Gastrocnemius medialis (tissue), 4 donors: ENCODE results near the gene GASK1A. TPM values are rescaled to one million over a fixed set of nuclear protein-coding genes. Genes with fewer than 3 reads are reported as not detected.

Experiments
- ATAC-seq, 2 donors: fragments of 150-250 bp; one replicate each; pipeline ENCODE4 v1.9.1; 2016
- DNase-seq, 2 donors: peaks; one replicate each; pipeline ENCODE4 v3.0.0-alpha.2; 2019
- H3K27ac ChIP-seq, 4 donors: fragments of 200-600 bp; sonication (generic); 1 replicate in 1 of 4; 2 replicates in 3 of 4; pipeline ENCODE4 v1.5.1; 2016 to 2018; ENCODE audit warnings: mild to moderate bottlenecking in 2 of 4, moderate library complexity in 1 of 4
- H3K27me3 ChIP-seq, 3 donors: fragments of 200-600 bp; sonication (generic) in 2 of 3; 1 replicate in 1 of 3; 2 replicates in 2 of 3; pipeline versions ENCODE4 v1.5.1 to v1.6.0; 2016 to 2019; ENCODE audit warnings: mild to moderate bottlenecking in 1 of 3, moderate library complexity in 1 of 3
- H3K36me3 ChIP-seq, 2 donors: fragments of 200-600 bp; sonication (generic) in 1 of 2; one replicate each; pipeline ENCODE4 v1.5.1; 2017 to 2018
- H3K4me1 ChIP-seq, 2 donors: fragments of 200-600 bp; sonication (generic) in 1 of 2; one replicate each; pipeline ENCODE4 v1.5.1; 2016 to 2017; ENCODE audit warnings: mild to moderate bottlenecking in 2 of 2
- H3K4me3 ChIP-seq, 4 donors: fragments of 200-600 bp; sonication (generic) in 3 of 4; 1 replicate in 1 of 4; 2 replicates in 3 of 4; pipeline ENCODE4 v1.5.1; 2016 to 2019; ENCODE audit warnings: mild to moderate bottlenecking in 2 of 4
- H3K9me3 ChIP-seq, 3 donors: fragments of 200-600 bp; sonication (generic) in 2 of 3; 1 replicate in 1 of 3; 2 replicates in 2 of 3; pipeline ENCODE4 v1.5.1; 2016 to 2019
- POLR2A ChIP-seq, 2 donors: fragments of 450-650 bp; IDR thresholded peaks; one replicate each; pipeline ENCODE4 v1.6.1; 2017; ENCODE audit warnings: antibody characterized with exemption in 2 of 2, mild to moderate bottlenecking in 2 of 2, moderate library complexity in 2 of 2
- in situ Hi-C, 4 donors: fragments of 200-750 bp; cut with MboI; loops; one replicate each; pipeline versions ENCODE4 v1.15.0 to v1.8.0; 2017; ENCODE audit warnings: low sequenced_read_pairs in 4 of 4
- intact Hi-C: fragments of 100-400 bp; cut with DNase I; formaldehyde crosslinking; loops from one replicate; pipeline ENCODE4 v1.15.1; 2023; ENCODE audit warnings: low total_unique reads
- total RNA-seq, 4 donors: library from RNA; depleted of rRNA; stranded (reverse); fragments of >200 nt; gene quantifications; one replicate each; pipeline versions ENCODE4 v1.1.0 to v1.2.3, GENCODE V29; 2016
- TF ChIP-seq, protein P1 (sequence below), 5 experiments: fragments of 450-650 bp in 3 of 5; fragments of 200-600 bp in 2 of 5; sonication (generic) in 2 of 5; IDR thresholded peaks in 4 of 5; conservative IDR thresholded peaks in 1 of 5; 1 replicate in 4 of 5; 2 replicates in 1 of 5; pipeline ENCODE4 v1.5.1; 2016 to 2019; ENCODE audit warnings: antibody characterized with exemption in 5 of 5, mild to moderate bottlenecking in 3 of 5, moderate library complexity in 3 of 5

Gene GASK1A
- total RNA-seq, 4 donors from 2014 or later = 0.52 to 6.8 (median 0.87) TPM

DNA sequence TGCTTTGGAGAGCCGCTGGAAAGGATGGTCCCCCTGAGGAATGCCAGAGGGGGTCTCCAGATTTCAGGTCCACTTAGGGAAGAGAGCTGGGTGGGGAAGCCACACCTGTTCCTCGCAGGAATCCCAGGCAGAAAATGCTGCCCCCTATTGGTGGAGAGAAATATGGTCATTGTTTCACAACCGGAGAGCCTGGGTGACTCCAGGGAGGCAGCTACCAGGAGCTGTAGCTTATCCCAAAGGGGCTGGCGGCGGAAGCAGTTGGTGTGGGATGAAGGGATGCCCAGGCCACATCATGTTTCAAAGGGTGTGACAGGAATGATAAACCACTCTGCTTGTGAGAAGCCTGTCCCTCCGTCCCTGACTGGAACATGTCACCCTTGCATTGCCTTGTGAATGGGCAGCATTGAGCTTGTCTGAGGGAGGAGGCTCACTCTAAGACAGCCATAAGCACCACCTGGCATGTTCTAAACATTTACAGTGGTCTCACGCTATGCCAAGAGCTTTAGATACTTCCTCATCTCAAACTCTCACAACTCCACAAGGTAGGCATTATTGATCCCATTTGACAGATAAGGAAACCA is 92.3 kb downstream of the GASK1A start:
- no peak for TF ChIP-seq POLR2A (IDR thresholded peaks at IDR 0.05)
- TF ChIP-seq, protein P1, sequence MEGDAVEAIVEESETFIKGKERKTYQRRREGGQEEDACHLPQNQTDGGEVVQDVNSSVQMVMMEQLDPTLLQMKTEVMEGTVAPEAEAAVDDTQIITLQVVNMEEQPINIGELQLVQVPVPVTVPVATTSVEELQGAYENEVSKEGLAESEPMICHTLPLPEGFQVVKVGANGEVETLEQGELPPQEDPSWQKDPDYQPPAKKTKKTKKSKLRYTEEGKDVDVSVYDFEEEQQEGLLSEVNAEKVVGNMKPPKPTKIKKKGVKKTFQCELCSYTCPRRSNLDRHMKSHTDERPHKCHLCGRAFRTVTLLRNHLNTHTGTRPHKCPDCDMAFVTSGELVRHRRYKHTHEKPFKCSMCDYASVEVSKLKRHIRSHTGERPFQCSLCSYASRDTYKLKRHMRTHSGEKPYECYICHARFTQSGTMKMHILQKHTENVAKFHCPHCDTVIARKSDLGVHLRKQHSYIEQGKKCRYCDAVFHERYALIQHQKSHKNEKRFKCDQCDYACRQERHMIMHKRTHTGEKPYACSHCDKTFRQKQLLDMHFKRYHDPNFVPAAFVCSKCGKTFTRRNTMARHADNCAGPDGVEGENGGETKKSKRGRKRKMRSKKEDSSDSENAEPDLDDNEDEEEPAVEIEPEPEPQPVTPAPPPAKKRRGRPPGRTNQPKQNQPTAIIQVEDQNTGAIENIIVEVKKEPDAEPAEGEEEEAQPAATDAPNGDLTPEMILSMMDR (IDR thresholded peaks at IDR 0.05 in 4 of 5, conservative IDR thresholded peaks at IDR 0.05 in 1 of 5) = peak; percentile 36 to 63 (median 44)
- Histone ChIP-seq H3K4me1 (no peaks in the 10 kb centered on the region), H3K4me3 (no peak overlapping the region), H3K27me3 (no peaks in the 10 kb centered on the region), H3K27ac (no peak overlapping the region), H3K9me3 (no peaks in the 10 kb centered on the region), H3K36me3 (no peaks in the 10 kb centered on the region)
- DNase-seq (no peak), ATAC-seq (peak in 1 of 2 donors; percentile 61)
- intact Hi-C loops = loop anchor here (2.0 kb wide), 1 partner anchor 111 kb away; no protein-coding TSS in a partner anchor
- in situ Hi-C loops = no loop called here

DNA sequence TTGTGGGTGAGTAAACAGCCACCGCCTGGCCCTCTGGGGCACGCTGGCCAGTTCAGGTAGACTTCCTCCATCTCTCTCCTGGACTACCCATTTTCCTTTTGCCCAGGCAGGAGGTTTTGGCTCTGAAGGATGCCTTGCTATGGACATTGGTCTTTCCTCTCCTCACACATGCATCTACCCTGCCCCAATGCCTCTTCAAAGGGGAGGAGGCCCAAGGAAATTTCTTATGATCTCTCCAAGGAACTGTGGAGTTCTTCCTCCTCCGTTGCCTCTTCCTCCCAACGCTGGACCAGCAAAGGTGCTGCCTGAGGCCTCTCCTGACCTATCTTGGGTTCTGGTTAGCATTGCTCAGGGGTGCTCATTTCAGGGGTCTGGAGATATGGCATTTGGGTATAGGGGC is 93.2 kb downstream of the GASK1A start:
- no peak for TF ChIP-seq POLR2A (IDR thresholded peaks at IDR 0.05)
- TF ChIP-seq, protein P1 (IDR thresholded peaks at IDR 0.05 in 4 of 5, conservative IDR thresholded peaks at IDR 0.05 in 1 of 5) = no peak
- DNase-seq (no peak), ATAC-seq (no peak)
- in situ Hi-C loops = no loop called here
- Histone ChIP-seq H3K4me3 (no peak overlapping the region), H3K27me3 (no peaks in the 10 kb centered on the region), H3K36me3 (no peaks in the 10 kb centered on the region), H3K27ac (no peak overlapping the region), H3K4me1 (no peaks in the 10 kb centered on the region), H3K9me3 (no peaks in the 10 kb centered on the region)
- intact Hi-C loops = no loop called here

DNA sequence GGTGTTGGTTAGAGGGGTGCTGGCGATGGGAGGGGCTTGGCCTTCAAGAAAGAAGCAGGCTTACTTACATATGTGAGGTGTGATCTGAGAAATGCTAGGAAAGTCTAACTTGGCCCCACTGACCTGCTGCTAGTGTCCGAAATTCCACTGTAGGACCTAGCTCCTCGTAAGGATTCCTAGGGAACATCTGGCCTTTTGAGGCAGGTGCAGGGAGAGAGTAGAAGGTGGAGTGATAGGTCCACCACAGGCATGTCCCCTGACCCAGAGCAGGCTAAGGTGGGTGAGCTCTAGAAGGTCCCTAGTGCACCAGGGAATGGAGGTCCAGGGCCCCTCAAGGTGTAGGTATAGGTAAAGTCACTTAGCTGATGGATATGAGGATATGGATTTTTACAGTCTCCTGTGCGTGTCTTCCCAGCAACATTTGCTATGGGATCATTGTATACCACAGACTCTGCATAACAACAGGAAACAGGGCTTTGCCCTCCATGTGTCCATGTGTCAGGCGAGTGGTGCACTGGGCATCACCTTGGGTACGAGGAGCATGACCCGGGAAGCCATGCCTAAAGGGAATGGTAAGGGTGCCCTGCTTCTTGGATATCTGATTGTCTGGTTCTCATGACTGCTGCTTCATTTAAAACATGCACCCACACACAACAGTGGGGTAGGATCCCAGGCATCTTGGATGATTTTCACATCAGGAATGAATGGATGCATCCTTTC is 94.2 kb downstream of the GASK1A start:
- intact Hi-C loops = no loop called here

DNA sequence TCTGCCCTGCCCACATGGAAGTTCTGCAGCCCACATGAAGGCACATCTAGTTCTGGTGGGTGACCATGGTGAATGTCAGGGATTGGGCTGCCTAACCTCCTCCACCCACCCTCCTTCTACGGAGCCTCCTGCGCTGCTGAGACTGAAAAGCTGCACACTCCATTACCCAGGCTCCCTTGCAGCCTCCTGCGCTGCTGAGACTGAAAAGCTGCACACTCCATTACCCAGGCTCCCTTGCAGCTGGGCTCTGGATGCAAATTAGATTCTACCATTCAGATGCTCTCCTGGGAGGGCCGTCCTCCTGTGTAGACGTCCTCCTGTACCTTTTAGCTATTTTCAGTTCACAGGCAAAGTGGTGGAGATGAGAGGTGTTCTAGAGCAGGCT is 94.7 kb downstream of the GASK1A start:
- no peak for DNase-seq
- no peak for TF ChIP-seq POLR2A (IDR thresholded peaks at IDR 0.05)
- TF ChIP-seq, protein P1 (IDR thresholded peaks at IDR 0.05 in 4 of 5, conservative IDR thresholded peaks at IDR 0.05 in 1 of 5) = no peak
- intact Hi-C loops = no loop called here
- H3K9me3 ChIP-seq = no peaks in the 10 kb centered on the region
- no peak overlapping the region for H3K27ac ChIP-seq
- no peaks in the 10 kb centered on the region for H3K27me3 ChIP-seq
- no peak overlapping the region for H3K4me3 ChIP-seq
- in situ Hi-C loops = no loop called here
- H3K36me3 ChIP-seq = peaks cover 0 to 5% of the 10 kb centered on the region in 2 donors
- no peak for ATAC-seq
- H3K4me1 ChIP-seq = no peaks in the 10 kb centered on the region

More for the DNA sequence above, 94.2 kb downstream of the GASK1A start:
- in situ Hi-C loops = no loop called here
- H3K4me3 ChIP-seq = no peak overlapping the region
- H3K27me3 ChIP-seq = no peaks in the 10 kb centered on the region
- H3K9me3 ChIP-seq = no peaks in the 10 kb centered on the region
- DNase-seq = no peak
- no peak overlapping the region for H3K27ac ChIP-seq
- no peaks in the 10 kb centered on the region for H3K36me3 ChIP-seq
- TF ChIP-seq, protein P1 (IDR thresholded peaks at IDR 0.05 in 4 of 5, conservative IDR thresholded peaks at IDR 0.05 in 1 of 5) = no peak
- TF ChIP-seq POLR2A (IDR thresholded peaks at IDR 0.05) = no peak
- H3K4me1 ChIP-seq = no peaks in the 10 kb centered on the region
- ATAC-seq = no peak
